Measurements from ENCODE around the gene ALDH1L1. TPM values are rescaled to one million over a fixed set of nuclear protein-coding genes. Genes with fewer than 3 reads are reported as not detected.

Gene ALDH1L1
- total RNA-seq, 1 experiment from 2014 or later, result 50.0 TPM

DNA sequence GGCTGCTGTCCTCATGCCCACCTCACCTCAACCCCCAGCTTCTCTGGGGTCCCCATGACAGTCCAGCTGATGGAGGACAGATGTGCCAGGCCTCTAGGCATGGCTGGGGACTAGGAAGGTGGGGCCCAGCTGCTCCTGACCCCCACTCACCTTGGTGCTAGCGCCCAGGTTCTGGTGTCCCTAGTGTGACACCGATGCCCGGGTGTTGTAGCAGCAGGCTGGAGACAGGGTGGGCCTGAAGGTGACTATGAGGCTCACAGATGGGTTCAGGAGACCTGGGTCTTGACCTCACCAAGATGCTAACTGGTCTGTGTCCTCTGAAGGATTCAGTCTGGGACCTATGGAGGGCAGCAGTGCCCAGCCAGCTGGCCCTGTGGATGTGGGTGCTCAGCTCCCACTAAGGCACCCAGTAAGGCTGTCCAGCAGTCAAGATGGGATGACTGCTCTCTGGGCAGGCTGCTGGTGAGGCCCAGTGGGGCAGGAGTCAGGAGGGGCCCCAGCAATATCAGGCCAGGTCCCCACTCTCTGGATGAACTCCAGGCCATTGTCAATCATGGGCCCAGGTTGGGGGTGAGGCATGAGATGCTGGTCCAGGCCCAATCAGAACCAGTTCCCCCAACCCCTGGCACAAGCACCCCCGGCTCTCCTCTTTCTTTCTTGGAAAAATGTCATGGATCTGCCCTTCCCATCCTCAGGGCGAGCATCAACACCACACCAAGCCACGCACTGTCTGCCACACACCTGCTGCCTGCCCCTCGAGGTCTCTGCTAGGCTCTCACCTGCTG is 33.0 kb downstream of the ALDH1L1 start:
- Histone ChIP-seq H4K20me1 (ENCODE audit: insufficient read depth) (no peaks in the 10 kb centered on the region), H3F3A (ENCODE audit: insufficient read depth, low read depth) (no peaks in the 10 kb centered on the region), H3K4me2 (no peak overlapping the region), H3K9me2 (ENCODE audit: insufficient read depth) (no peaks in the 10 kb centered on the region), H2AFZ (no peak overlapping the region), H3K79me2 (ENCODE audit: low read depth) (no peaks in the 10 kb centered on the region), H3K4me1 (replicated peaks; ENCODE audit: insufficient read depth) (no peaks in the 10 kb centered on the region), H3K27ac (no peak overlapping the region), H3K4me3 (no peak overlapping the region), H3K36me3 (ENCODE audit: low read depth) (no peaks in the 10 kb centered on the region), H3K27me3 (ENCODE audit: insufficient read depth, low read depth) (no peaks in the 10 kb centered on the region), H3K9me3 (ENCODE audit: insufficient read depth, low read depth) (no peaks in the 10 kb centered on the region)
- TF ChIP-seq, protein P1, sequence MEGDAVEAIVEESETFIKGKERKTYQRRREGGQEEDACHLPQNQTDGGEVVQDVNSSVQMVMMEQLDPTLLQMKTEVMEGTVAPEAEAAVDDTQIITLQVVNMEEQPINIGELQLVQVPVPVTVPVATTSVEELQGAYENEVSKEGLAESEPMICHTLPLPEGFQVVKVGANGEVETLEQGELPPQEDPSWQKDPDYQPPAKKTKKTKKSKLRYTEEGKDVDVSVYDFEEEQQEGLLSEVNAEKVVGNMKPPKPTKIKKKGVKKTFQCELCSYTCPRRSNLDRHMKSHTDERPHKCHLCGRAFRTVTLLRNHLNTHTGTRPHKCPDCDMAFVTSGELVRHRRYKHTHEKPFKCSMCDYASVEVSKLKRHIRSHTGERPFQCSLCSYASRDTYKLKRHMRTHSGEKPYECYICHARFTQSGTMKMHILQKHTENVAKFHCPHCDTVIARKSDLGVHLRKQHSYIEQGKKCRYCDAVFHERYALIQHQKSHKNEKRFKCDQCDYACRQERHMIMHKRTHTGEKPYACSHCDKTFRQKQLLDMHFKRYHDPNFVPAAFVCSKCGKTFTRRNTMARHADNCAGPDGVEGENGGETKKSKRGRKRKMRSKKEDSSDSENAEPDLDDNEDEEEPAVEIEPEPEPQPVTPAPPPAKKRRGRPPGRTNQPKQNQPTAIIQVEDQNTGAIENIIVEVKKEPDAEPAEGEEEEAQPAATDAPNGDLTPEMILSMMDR (conservative IDR thresholded peaks at IDR 0.05), result no peak
- no peak for TF ChIP-seq EZH2 (IDR thresholded peaks at IDR 0.05; ENCODE audit: low read depth)
- CTCF ChIA-PET, result no interaction called here
- intact Hi-C loops (cut with micrococcal nuclease; ENCODE audit: unreplicated experiment), result no loop called here
- POLR2A ChIA-PET (ENCODE audit: unreplicated experiment), result no interaction called here
- DNase-seq, result no peak
- no TSS peak for BruUV-seq (replicated peaks)

DNA sequence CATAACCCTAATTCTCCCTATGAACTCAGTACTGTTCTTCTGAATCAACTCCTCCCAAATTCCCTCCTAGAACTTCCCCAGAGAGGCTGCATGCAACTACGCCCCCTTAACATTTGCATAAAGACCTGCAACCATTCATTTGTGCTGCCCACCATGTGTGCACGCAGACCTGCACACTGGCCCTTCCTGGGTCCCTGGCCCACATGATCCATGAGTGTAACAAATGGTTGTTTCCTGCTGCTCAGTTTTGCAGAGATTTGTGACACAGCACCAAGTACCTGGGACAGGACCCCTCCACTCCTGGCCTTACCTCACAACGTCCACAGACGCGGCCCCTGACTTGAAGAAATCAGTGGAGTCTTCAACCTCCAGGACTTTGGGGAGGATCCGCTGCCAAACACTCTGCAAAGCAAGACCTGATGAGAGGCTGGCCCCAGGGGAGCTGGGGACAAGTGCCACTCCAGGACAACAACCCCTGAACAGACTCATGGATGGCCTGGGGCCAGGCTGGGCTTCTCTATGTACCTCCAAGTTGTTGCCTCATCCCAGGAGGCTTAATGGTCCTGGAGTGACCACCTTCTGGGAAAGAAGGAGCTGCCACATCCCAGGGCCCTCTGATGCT is 33.8 kb downstream of the ALDH1L1 start:
- POLR2A ChIA-PET (ENCODE audit: unreplicated experiment), result no interaction called here
- Histone ChIP-seq H3K27me3 (ENCODE audit: insufficient read depth, low read depth) (no peaks in the 10 kb centered on the region), H3K27ac (no peak overlapping the region), H3K4me3 (no peak overlapping the region), H3K4me2 (no peak overlapping the region), H3K36me3 (ENCODE audit: low read depth) (no peaks in the 10 kb centered on the region), H3K4me1 (replicated peaks; ENCODE audit: insufficient read depth) (no peaks in the 10 kb centered on the region), H2AFZ (no peak overlapping the region), H3F3A (ENCODE audit: insufficient read depth, low read depth) (no peaks in the 10 kb centered on the region), H4K20me1 (ENCODE audit: insufficient read depth) (no peaks in the 10 kb centered on the region), H3K9me3 (ENCODE audit: insufficient read depth, low read depth) (no peaks in the 10 kb centered on the region), H3K9me2 (ENCODE audit: insufficient read depth) (no peaks in the 10 kb centered on the region), H3K79me2 (ENCODE audit: low read depth) (no peaks in the 10 kb centered on the region)
- no peak for TF ChIP-seq EZH2 (IDR thresholded peaks at IDR 0.05; ENCODE audit: low read depth)
- TF ChIP-seq, protein P1 (conservative IDR thresholded peaks at IDR 0.05), result no peak
- intact Hi-C loops (cut with micrococcal nuclease; ENCODE audit: unreplicated experiment), result no loop called here
- no peak for DNase-seq
- BruUV-seq (replicated peaks), result no TSS peak
- CTCF ChIA-PET, result no interaction called here

DNA sequence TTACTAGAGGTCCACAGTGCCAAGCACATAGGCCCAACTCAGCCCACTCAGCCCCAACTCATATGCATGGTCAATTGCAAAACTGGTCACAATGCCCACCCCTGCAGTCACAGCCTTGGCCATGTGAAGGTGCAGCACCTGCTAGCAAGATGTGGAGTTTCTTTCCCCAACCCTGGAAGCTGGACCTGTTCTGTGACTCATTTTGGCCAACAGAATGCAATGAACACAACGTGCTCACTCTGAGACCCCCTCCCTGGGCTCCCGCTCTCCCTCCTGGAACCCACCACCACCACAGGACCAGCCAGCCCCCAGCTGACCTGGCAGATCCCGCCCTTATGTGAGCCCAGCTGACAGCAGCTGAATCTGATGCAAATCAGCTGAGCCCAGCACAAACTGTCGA is 34.4 kb downstream of the ALDH1L1 start:
- H3K9me2 ChIP-seq (ENCODE audit: insufficient read depth), result no peaks in the 10 kb centered on the region
- H3K4me2 ChIP-seq, result no peak overlapping the region
- no peaks in the 10 kb centered on the region for H3K79me2 ChIP-seq (ENCODE audit: low read depth)
- CTCF ChIA-PET, result no interaction called here
- BruUV-seq (replicated peaks), result no TSS peak
- no peaks in the 10 kb centered on the region for H4K20me1 ChIP-seq (ENCODE audit: insufficient read depth)
- H3K27me3 ChIP-seq (ENCODE audit: insufficient read depth, low read depth), result no peaks in the 10 kb centered on the region
- no peaks in the 10 kb centered on the region for H3K9me3 ChIP-seq (ENCODE audit: insufficient read depth, low read depth)
- DNase-seq, result no peak
- H3K4me1 ChIP-seq (replicated peaks; ENCODE audit: insufficient read depth), result no peaks in the 10 kb centered on the region
- intact Hi-C loops (cut with micrococcal nuclease; ENCODE audit: unreplicated experiment), result no loop called here
- POLR2A ChIA-PET (ENCODE audit: unreplicated experiment), result no interaction called here
- no peak overlapping the region for H3K27ac ChIP-seq
- no peak overlapping the region for H3K4me3 ChIP-seq
- no peaks in the 10 kb centered on the region for H3F3A ChIP-seq (ENCODE audit: insufficient read depth, low read depth)
- H2AFZ ChIP-seq, result no peak overlapping the region
- TF ChIP-seq, protein P1 (conservative IDR thresholded peaks at IDR 0.05), result no peak
- TF ChIP-seq EZH2 (IDR thresholded peaks at IDR 0.05; ENCODE audit: low read depth), result no peak
- H3K36me3 ChIP-seq (ENCODE audit: low read depth), result no peaks in the 10 kb centered on the region
